Fibroblast of skin of scalp (primary cell): Measurements from ENCODE around the gene ACP1.

ENCODE experiments used
- DNase-seq: peaks from one replicate; pipeline ENCODE4 v3.0.0-alpha.2; 2013

The ACP1 gene

DNA sequence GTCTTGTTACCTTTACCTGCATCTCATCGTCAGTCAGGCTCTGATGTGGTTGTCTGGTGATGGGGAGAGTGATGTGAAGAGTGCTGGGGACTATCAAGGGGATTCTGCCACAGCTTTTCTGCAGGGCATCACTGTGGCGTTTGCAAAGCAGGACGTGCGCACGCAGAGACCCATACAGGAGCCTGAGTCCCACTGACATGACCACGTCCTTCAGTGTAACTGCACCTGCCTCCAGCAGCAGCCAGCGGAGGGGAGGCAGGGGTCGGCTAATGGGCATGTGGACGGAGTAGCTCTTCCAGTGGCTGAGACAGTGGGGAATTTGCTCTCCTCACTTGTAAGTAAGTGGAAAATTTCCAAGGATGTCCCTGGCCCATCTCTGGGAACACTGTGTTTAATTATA lies 16.6 kb downstream of the ACP1 start:
- DNase-seq = no peak

GRCh38 chr2:282371-283263 lies 17.9 kb downstream of the ACP1 start:
- DNase-seq = no peak

DNA sequence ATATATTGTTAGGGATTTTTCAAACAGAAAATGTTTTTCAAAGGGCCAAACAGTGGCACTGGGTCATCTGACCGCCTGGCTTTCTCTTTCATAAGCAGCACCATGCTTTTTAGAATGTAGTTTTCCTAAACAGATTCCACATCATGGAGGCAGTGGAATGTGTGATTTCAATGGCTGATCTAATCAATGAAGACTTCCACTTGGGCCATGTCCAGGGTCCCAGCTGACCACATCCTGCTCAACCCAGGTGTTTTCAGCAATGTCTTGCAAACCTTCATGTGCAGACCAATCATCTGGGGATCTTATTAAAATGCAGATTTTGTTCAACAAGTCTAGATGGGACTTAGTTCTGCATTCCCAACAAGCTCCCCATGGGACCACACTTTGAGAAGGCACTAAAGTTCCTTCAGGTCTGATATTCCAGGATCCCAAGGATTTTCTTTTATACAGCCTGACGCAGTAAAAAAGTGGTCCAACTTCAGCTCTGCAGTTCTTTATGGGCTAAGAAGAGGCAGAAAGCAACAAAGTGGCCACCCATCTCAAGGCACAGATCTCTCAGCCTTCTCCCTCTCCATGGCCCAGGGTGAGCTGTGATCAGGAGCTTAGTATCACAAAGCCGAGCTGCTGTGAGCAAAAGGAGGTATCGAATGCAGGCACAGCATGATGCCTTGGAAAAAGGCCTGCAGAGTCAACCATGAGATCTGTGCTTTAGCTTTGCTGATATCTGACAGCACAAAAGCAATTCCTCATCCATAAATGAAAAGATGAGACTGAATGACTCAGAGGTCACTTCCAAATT lies 19.4 kb downstream of the ACP1 start:
- DNase-seq = no peak

GRCh38 chr2:284896-285492 lies 20.2 kb downstream of the ACP1 start:
- no peak for DNase-seq

DNA sequence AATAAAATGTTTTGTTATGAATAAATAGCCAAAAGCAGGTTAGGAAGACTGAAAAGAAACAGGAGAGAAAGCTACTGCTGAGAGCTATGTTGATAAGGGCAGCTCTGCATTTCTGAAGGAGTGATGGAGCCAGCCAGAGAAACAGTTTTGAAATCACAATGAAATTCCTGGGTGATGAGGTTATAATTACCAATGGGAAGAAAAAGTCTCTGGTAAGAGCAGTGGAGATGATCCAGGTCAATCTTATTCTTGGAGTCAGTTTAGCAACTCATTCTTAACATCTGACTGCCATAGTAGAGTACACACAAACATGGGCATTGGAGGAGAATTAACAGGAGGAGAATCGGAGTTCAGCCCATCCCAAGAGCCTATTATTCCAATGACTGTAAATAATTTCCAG lies 20.8 kb downstream of the ACP1 start:
- DNase-seq = peak; percentile 70

DNA sequence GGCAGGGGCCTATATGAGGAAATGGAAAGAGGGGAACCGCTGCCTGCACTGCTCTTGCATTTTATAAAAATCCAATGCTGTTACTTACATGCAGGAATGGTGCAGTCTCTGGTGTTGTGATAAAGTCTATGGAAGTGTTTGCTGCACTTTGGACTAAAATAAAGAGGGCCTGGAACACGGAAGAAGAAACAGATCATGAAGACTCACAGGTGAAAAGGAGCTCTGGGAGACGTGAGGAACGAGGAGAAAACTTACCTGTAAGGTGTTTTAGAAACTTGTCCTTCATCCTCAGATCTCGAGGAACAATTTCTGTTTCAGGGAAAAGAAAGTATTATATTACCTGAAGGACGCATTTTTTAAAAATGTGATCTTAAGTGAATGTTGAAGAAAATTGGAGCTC lies 21.3 kb downstream of the ACP1 start:
- DNase-seq = no peak

- DNase-seq = no peak
Measured at GRCh38 chr2:286774-287392, 22.1 kb downstream of the ACP1 start.

GRCh38 chr2:287471-287885 lies 22.7 kb downstream of the ACP1 start:
- DNase-seq = peak; percentile 29

DNA sequence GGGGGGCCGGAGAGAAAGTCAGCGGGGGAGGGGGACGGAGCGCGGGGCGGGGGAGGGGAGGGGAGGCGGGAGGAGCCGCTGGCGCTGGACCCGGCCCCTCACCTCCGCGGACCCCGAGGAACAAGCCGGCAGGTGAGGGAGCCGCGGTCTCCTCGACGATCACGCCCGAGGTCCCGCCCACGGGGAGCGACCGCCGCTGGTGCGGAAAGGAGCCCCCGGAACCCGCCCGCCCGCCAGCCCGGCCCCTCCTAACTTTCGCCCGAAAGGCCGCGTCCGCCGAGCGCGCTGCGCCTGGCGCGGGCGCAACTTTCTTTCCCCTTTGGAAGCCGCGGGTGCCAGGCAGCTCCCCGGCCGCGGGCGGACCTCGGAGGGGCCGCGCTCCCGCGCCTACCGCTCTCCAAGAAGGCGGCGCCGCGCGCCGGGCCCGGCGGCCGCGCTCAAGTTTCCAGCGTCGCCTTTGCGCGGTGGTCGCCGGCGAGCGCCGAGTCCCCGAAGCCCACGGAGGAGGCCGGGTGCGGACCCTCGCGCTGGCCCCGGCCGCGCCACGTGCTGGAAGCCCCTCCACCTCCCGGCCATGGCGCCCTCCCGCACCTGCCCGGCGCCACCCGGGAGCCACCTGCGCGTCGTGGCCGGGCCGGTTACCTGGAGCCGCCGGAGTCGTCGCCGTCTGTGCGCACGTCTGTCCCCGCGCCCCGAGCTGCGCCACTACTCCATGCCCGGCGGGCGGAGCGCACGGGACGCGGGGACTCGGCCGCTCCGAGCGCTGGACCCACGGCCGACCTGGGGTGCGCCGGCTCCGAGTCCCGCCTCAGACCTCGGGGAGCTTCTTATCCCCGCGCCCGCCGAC lies 23.4 kb downstream of the ACP1 start, which contains the start of gene ALKAL2:
Gene ALKAL2, minus strand, starts transcription at position 181 of the 847 bp plus-strand sequence. CDS start 256 bp downstream, outside the sequence.
- no peak for DNase-seq

DNA sequence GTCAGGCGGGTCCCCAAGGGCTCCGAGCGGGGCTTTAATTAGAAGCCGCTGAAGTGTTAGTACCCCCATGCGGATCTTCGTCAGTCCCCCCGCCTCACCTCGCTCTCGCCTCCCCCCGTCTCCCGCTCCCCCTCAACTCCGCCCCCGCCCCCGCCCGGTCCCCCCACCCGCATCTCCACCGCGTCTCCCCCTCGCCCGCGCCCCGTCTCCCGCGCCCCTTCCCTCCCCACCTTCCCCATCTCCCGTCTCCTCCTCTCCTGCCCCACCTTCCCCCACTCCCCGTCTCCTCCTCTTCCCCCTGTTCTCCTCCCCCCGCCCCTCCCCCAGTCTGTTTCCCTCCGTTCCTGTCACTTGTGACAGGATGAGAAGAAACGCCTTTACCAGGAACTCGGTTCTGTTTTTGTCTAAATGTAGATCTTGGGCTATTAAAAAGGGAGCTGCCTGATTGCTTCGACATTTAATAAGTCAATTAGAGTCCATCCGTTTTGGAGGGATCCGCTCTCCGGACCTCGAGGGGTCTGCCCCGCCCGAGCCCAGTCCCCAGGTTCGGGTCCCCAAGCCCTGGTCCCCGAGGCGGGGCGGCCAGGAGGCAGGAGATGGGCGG lies 24.1 kb downstream of the ACP1 start:
- no peak for DNase-seq

DNA sequence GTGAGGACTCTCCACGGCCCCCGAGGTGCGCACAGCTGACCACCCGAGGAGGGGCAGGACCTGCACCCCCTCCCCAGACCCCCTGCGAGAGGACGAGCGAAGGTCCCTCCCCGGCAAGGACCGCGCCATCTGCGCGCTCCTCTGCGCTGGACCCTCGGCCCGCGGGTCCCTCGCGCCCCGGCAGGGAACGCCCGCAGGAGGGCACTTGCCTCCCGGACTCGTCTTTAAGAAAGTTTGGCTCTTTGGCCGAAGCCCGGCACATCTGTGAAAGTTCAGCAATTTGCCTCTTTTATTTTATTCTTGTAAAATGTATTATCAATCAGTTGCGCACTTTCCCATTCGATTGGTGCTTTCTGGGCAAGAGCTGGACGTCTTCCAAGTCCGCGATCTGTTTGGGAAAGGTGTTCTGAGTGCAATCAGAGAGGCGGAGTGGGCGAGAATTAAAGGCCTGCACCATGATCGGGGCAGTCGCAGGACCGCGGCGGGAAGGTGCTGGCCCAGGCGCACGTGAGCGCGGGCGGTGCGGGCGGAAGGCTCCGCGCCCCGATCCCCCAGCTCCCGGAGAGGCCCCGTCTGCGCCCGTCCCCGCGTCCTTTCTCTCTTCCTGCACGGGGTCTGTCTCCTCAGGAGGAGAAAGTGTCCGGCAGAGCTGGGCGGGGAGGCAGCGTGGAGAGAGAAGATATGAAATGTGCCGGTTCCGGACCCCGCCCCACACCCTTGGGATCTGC lies 24.8 kb downstream of the ACP1 start:
- no peak for DNase-seq

- DNase-seq = peak; percentile 68
Measured at GRCh38 chr2:290090-290722, 25.5 kb downstream of the ACP1 start.

DNA sequence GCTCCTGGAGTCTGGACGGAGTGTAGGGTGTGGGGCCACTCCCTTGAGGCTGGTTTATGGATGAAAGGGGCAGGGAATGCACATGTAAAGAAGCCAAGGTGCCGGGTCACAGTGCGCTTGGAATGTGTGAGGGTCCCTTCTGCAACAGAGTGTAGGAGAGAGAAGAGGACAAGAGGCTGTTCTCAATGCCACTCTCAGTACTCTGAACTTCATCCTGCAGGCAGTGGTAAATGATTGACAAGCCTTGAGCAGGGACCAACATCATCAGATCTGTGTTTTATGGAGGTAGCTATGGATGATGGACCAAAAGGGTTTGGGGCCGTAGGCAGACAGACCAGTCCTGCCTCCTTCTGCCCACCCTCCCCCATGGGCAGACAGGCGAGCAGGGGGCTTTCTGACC lies 30.3 kb downstream of the ACP1 start:
- no peak for DNase-seq

DNA sequence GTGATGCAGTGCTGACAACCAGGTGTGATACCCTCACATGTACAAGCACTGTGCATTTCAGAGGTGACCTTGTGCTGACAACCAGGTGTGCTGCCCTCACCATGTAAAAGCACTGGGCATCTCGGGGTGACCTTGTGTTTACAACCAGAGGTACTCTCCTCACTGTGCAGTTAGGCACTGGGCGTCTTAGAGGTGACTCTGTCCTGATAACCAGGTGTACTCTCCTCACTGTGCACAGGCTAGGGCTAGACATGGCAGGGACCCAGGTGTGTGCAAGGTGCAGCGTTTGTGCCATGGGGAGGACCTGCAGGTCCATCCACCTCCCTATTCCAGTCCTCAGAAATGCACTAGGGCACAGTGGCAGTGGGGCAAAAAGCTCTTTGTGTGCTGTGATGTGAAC lies 31.6 kb downstream of the ACP1 start:
- no peak for DNase-seq

DNA sequence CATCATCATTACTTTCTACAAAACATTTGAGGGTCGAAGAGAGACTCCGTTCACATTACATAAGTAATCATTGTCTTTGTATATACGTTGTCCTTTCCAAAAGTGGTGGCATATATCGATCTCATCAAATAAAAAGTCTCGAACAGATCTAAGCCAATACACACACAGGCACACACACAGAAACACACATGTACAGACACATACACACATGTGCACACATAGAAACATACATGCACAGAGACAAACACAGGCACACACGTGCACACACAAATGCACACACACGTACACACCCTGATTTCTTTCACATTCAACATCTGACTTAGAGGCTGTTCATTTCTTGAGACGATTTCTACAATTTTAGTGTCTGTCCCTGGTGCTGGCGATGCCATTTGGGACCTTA lies 40.6 kb downstream of the ACP1 start:
- no peak for DNase-seq

DNA sequence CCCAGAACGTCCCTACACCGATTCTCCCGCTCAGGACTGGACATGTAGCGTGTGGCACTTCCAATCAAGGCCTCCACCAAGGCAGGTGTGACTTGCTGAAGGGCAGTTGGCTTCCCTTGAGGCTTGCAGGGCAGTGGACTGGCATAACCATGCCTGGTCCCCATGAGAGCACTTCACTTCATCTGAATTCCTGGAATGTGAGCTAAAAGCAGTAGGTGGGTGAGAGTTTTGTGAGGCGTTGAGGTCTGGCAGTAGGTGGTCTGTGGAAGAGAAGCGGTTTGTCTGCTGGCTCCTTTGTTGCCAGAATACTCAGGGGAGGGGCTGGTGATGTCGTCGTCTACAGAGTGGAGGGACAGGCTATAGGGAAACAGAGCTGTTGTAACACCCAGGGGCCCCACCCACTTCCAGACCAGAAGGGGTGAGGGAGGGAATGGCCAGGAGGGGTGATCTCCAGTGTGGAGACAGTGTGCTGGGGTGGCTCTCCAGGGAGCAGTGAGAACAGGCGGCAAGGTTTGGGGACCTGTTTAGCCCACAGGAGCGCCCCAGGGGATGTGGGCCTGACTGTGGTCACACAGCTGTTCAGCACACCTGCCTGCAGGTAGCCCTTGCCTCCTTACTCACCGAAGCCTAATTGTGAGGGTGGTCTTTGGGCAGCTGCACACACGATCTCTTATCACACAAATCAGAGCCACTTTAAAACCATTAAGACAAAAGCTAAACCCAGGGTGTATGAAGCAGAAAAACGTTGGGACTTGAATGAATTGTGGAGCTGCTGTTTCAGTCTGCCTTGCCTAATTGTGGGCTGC lies 44.6 kb downstream of the ACP1 start:
- DNase-seq = no peak

- DNase-seq = no peak
Measured at GRCh38 chr2:309954-310510, 45.3 kb downstream of the ACP1 start.

GRCh38 chr2:310994-311393 lies 46.2 kb downstream of the ACP1 start:
- no peak for DNase-seq

GRCh38 chr2:313991-314390 lies 49.2 kb downstream of the ACP1 start:
- DNase-seq = no peak
